Astrocyte of the cerebellum (primary cell): ENCODE data around the gene TMEM91.

Source experiments
- DNase-seq: peaks from one replicate; pipeline ENCODE4 v3.0.0-alpha.2; 2011; ENCODE audit warnings: low read depth
- H3K4me3 ChIP-seq: 2 replicates; pipeline ENCODE4 v1.5.1; 2011; ENCODE audit warnings: mild to moderate bottlenecking, low read depth, low read length, moderate library complexity
- in situ Hi-C: cut with HindIII; loops from 2 replicates; pipeline ENCODE4 v1.10.0; 2017; ENCODE audit warnings: low sequenced_read_pairs
- TF ChIP-seq, protein P1 (sequence below): IDR thresholded peaks from 2 replicates; pipeline ENCODE4 v1.5.1; 2012; ENCODE audit warnings: low read length, low read depth, moderate library complexity, mild to moderate bottlenecking; ENCODE audit errors: missing control alignments

Gene TMEM91

DNA sequence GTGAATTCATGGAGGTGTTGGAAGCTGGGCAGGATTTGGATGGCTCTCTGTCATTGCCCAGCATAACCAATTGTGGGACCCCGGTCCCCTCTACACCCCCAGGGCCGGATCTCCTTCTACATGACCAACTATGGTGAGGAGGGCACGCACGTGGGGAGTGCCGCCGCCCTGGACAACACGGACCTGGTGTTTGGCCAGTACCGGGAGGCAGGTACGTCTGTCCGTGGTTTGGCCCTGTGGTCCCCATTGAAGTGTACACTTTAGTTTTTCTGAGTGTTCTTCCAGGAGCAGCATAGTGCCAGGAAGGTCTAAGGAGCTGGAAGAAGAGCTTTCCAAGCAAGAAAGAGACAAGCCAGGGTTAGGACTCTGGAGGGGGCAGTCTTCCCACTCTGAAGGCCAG, 37.6 kb downstream of the TMEM91 start:
- TF ChIP-seq, protein P1, sequence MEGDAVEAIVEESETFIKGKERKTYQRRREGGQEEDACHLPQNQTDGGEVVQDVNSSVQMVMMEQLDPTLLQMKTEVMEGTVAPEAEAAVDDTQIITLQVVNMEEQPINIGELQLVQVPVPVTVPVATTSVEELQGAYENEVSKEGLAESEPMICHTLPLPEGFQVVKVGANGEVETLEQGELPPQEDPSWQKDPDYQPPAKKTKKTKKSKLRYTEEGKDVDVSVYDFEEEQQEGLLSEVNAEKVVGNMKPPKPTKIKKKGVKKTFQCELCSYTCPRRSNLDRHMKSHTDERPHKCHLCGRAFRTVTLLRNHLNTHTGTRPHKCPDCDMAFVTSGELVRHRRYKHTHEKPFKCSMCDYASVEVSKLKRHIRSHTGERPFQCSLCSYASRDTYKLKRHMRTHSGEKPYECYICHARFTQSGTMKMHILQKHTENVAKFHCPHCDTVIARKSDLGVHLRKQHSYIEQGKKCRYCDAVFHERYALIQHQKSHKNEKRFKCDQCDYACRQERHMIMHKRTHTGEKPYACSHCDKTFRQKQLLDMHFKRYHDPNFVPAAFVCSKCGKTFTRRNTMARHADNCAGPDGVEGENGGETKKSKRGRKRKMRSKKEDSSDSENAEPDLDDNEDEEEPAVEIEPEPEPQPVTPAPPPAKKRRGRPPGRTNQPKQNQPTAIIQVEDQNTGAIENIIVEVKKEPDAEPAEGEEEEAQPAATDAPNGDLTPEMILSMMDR, result no peak
- no peak for DNase-seq
- in situ Hi-C loops, result no loop called here
- no peak overlapping the region for H3K4me3 ChIP-seq

DNA sequence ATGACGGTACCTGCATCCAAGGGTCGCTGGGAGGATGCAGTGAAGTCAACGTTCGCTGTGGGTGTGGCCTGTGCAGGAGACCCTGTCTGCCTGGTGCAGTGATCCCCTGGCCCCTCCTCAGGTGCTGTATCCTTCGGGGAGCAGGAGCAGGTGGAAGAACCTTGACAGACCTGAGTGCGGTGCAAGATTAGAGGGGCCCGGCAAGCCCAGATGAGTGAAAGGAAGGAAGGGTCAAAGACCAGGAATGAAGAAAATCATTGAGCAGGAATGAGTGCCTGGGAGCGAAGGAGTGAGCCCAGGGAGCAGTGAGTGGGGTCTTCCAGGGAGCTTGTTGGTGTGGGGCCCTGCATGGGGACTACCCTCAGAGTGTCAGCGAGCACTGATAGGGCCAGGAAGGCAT, 38.1 kb downstream of the TMEM91 start:
- TF ChIP-seq, protein P1, result no peak
- no peak overlapping the region for H3K4me3 ChIP-seq
- in situ Hi-C loops, result no loop called here
- DNase-seq, result no peak

DNA sequence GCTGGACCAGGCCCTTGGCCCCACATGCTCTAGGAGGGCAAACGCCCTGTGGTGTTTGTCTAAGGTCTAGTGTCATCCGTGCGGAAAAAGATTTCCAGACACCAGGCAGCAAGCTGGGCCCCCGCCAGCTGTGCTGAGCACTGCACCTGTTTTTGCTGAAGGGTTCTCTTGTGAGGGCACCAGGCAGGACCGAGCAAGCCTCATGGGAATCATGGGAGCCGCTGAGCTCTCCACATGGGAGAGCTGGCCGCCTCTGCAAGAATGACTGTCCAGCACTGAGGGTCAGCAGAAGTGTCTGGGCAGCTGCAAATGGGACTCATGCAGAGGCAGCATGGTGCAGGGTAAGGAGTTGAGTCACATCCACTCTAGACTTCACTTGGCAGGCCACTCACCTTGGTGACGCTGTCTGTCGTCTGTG, 38.8 kb downstream of the TMEM91 start:
- H3K4me3 ChIP-seq, result no peak overlapping the region
- TF ChIP-seq, protein P1, result no peak
- in situ Hi-C loops, result no loop called here

DNA sequence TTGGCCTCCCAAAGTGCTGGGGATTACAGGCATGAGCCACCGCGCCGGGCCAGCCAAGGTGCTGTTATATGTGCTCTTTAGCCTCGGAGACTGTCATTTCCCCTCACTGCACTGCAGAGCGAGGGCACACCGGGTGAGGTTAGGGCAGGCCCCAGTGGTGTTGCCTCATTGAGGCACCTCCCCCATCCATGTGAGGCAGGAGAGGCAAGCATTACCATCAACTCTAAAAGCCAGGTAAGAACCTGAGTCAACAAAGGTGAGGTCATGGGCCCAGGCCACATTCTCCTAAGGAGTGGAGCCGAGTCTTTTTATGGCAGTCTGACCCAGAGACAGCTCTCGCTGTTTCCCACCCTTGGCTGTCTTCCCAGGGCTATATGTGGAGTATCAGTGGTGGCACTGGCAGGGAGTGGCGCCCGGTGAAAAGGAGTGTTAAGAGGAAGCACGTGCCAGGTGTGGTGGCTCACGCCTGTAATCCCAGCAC, 39.9 kb downstream of the TMEM91 start:
- in situ Hi-C loops, result no loop called here
- TF ChIP-seq, protein P1, result no peak
- H3K4me3 ChIP-seq, result no peak overlapping the region
- no peak for DNase-seq

More for the DNA sequence above, 38.8 kb downstream of the TMEM91 start:
- no peak for DNase-seq

DNA sequence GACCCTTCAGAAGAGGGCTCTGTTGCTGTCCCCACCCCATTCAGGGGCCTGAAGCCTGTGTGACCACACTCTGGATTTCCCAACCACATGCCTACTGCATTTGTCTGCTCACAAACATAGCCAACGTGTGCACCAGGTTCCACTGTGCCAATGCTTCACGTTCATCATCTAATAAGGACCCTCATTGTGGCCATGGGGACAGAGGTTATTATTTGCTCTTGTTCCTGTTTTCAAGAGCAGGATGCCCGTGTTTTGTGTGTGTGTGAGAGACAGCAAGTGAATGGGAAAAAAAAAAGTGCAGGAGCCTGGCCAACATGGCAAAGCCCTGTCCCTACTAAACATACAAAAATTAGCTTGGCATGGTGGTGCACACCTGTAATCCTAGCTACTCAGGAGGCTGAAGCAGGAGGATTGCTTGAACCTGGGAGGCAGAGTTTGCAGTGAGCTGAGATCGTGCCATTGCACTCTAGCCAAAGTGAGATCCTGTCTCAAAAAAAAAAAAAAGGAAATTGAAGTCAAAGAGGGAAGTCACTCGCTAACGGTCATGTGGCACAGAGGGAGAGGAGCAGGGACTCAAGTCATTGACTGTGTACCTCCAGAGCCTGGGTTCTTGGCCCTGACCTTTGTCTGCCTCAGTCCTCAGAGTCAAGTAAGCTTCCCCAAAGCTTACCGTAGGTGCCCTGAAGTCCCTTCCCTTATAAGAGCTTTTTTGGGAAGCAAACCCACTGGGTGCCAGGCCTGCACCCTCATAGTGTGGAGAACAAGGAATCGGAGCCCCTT, 44.0 kb downstream of the TMEM91 start:
- in situ Hi-C loops, result no loop called here

DNA sequence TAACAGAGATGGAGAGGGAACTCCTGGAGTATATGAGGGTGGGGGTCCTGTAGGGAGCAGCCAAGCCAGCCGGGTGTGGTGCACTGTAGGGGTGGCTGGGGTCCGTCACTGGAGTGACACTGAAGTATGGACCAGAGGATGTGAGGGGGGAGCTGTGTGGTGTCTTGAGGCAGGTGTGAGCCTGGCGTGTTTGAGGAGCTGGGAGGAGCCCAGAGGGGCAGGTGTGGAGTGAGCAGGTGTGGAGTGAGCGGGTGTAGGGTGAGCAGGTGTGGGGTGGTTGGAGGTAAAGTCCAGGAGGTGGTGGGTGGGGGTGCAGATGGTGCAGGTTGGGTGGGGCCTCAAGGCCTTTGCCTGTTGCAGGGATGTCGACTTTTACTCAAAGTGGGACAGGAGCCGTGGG, 45.0 kb downstream of the TMEM91 start:
- no peak overlapping the region for H3K4me3 ChIP-seq
- TF ChIP-seq, protein P1, result no peak
- in situ Hi-C loops, result no loop called here

More for the DNA sequence above, 44.0 kb downstream of the TMEM91 start:
- DNase-seq, result no peak
- no peak overlapping the region for H3K4me3 ChIP-seq
- TF ChIP-seq, protein P1, result no peak

More for the DNA sequence above, 45.0 kb downstream of the TMEM91 start:
- no peak for DNase-seq
